TTC549 (cell line): ENCODE measurements around the gene SF3B4.
"Not testable (repeated sequence)": the region's sequence is repeated elsewhere in the genome, so short reads cannot be mapped to it uniquely, and the experiment has no call there.

ENCODE experiments used
- FAIRE-seq: peaks from 2 replicates; lab custom pipeline; 2012; peaks lifted over from hg19 to GRCh38; lab: Jason Lieb, UNC

Gene SF3B4, protein sequence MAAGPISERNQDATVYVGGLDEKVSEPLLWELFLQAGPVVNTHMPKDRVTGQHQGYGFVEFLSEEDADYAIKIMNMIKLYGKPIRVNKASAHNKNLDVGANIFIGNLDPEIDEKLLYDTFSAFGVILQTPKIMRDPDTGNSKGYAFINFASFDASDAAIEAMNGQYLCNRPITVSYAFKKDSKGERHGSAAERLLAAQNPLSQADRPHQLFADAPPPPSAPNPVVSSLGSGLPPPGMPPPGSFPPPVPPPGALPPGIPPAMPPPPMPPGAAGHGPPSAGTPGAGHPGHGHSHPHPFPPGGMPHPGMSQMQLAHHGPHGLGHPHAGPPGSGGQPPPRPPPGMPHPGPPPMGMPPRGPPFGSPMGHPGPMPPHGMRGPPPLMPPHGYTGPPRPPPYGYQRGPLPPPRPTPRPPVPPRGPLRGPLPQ

GRCh38 chr1:149927563-149928400 is at the start of gene SF3B4:
Gene SF3B4 (minus strand): TSS chr1:149927803. CDS start chr1:149927759, 44 bp downstream.
- FAIRE-seq: peak; percentile 79

DNA sequence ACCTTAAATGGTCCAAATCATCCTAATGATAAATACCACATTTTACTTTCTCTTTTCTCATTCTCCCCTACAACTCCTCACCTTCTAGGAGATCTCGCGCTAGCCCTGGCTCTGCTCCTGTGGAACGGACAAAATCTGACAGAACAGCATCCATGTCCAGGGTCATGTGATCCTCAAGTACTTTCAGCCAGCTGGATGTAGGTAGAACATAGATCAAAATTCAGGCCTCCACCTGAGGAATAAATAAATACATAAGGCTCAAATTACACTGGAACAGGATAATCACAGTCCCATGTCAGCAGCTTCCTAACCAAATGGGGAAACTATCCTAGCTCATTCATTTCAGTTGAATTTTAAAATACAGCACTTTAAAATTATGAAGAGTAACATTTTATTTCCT is 49.7 kb upstream of the SF3B4 start:
- no peak for FAIRE-seq

GRCh38 chr1:149972547-149972946 is 44.9 kb upstream of the SF3B4 start:
- no peak for FAIRE-seq

- no peak for FAIRE-seq
Observed at GRCh38 chr1:149967646-149968045, 40.0 kb upstream of the SF3B4 start.

DNA sequence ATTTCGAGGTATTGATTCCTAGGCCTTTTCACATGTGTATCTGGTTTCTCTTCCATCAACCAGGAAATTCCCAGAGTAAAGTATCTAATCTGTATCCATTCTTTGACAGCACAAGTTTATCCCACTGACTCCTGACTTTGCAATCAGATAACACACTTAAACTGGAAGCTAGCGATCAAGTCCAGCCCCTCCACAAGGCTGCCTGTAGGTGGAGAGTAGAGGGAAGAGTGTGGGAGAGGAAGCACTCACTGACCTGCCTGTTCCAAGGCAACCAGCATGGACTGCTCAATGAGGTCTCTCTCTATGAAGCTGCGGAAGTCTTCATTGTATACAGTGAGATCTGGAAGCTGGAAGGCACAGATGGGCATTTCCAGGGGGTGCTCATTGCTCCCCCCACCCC is 39.4 kb upstream of the SF3B4 start:
- FAIRE-seq: no peak

GRCh38 chr1:149966405-149966804 is 38.8 kb upstream of the SF3B4 start:
- no peak for FAIRE-seq

DNA sequence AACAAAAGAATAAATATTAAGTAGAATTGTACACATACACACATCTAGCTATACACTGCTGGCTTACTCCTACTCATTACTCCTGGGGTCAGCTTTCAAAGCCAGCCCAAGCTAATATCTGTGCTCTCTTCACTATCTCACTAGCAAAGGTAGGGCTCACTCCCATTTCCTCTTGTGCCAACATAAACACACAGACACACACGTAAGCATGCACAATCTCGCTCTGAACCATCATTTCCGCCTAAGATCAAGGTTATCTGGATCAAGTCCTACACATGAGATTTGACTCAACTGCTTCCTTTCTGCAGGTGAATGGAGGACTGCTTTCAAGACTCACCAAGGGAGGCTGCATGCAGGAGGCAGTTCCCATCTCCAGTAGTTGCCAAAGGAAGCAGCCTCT is 37.8 kb upstream of the SF3B4 start:
- FAIRE-seq: no peak

GRCh38 chr1:149963358-149963757 is 35.8 kb upstream of the SF3B4 start:
- FAIRE-seq: no peak

DNA sequence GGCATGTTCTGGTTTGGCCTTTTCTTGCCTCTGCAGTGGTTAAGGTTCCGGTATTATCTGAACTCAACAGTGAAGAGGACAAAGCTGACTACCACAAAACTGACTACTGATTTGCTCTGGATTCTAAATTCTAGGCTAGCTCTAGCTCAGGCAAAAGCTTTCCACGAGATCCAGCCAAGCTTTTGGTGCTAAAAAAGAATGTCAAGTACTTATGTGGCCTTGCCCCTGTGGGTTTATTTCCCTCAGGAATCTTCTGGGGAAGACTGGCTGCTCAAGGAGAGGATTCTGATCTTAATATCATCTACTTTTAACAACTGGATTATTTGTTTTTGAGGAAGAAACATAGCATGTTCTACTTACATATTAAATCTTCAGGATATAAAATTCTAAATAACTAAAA is 35.1 kb upstream of the SF3B4 start:
- no peak for FAIRE-seq

DNA sequence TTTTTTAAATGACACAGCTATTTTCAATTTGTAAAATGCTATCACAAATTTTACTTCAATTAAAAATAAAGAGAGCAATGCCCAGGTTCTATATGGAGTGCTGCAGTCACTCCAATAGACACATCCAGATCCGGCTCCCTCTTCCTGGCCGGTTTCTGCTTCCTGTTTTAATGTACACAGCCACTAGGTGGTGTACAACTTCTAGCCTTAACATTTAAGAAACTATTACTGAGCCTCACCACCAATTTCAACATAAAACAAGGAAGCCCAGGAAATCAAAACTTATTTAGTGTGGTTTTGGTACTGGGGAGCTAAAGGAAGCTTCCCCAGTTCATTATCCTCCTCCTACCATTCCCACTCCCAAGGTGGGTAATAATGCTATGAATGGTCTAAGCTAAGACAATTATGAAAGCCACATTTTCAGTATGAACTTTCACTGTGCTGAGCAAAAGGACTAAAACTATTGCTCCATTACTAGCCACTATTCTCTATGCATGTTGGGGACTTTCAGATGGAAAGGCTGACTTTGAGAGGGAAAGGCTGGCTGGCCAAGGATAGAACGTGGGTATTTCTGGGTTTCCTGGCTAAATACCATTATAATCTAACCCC is 34.5 kb upstream of the SF3B4 start:
- FAIRE-seq: peak; percentile 95

- not testable (repeated sequence) for FAIRE-seq
Observed at GRCh38 chr1:149957548-149957947, 29.9 kb upstream of the SF3B4 start.

DNA sequence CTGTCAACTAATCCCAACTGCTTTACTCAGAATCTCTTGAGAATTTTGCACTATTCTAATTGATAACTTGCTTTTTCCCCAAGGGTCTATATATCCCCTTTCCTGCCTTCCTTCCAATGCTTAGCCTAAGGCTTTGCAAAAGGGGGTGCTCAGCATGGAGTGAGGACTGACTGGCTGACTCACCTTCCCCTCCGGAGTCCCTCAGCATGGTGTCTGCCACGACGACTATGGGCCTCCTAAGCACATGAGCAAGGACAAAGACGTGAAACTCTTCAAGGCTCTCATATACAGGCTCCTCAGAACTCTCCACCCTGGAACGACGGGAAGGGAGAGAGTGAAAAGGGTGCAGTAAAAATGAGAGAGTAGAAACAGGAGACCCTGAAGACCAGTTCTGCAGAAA is 22.3 kb upstream of the SF3B4 start:
- no peak for FAIRE-seq

GRCh38 chr1:149945206-149945605 is 17.6 kb upstream of the SF3B4 start:
- no peak for FAIRE-seq

DNA sequence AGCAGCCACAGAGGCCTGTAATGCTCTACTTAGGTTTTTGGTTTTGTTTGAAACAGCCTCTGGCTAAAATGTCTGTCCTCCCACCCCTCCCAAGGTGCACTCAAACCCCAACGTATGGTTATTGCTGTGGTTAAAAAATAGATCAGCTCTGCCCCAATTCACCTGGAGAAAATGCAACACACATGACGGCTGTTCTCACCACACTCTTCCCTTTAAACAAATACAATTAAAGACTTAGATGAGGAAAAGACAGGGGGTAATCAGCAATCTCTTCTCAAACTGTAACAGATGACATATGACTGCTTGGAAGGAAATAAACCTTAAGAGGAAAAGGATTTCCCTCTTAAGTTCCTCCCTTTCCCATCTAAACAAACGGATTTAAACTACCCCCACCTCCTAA is 15.3 kb upstream of the SF3B4 start:
- no peak for FAIRE-seq

DNA sequence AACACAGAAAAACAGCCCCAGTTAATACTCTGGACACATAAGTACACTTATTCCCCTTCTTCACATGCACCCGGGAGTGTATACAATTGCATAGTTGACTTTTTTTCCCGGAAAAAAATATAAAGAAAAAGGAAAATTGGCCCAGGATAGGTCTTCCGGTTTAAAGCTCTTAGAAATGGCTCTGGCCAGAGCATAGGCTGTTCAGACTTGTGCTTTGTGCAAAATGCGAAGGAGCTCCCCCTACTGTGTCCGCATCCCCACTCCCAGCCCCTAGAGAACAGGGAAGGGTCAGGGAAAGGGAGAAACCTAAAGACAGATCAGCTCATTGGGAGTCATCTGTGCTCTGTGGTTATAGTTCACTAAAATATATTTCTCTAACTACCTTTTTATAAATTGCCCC is 14.6 kb upstream of the SF3B4 start:
- peak; percentile 95 for FAIRE-seq

- FAIRE-seq: no peak
Observed at GRCh38 chr1:149940427-149940826, 12.8 kb upstream of the SF3B4 start.

- FAIRE-seq: not testable (repeated sequence)
Observed at GRCh38 chr1:149938668-149939003, 11.0 kb upstream of the SF3B4 start.

DNA sequence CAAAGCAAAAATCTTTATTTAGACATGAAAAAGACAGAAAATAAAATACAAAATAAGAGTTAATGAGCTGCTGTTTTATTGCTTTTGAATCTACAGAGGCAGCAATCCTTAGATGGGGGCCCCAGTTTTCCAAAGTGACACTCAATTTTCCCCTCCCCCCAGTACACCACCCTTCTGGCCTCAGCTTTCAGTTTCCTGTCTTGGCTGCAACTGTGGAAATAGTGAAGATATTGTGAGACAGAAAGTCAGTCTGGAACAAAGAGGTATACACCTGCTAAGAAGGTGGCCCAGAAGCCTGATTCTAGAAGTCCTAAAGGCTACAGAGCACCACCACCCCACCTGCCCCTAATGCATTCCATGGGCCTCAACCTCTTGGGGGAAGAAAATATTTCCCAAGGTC is 10.2 kb upstream of the SF3B4 start:
- no peak for FAIRE-seq

- peak; percentile 92 for FAIRE-seq
Observed at GRCh38 chr1:149936992-149937705, 9.5 kb upstream of the SF3B4 start.

GRCh38 chr1:149936170-149936991 is 8.8 kb upstream of the SF3B4 start, which contains the start of gene MTMR11:
Gene MTMR11 (minus strand): TSS chr1:149936879. CDS start chr1:149936647, 232 bp downstream.
- no peak for FAIRE-seq

- no peak for FAIRE-seq
Observed at GRCh38 chr1:149934356-149934755, 6.8 kb upstream of the SF3B4 start.
